Glutamatergic neuron (in vitro differentiated cells): Measurements from ENCODE around the gene EFNB2. TPM values are rescaled to one million over a fixed set of nuclear protein-coding genes. Genes with fewer than 3 reads are reported as not detected.

Source experiments
- DNase-seq: peaks from one replicate; pipeline ENCODE4 v3.0.0; 2022
- H3K27ac Mint-ChIP-seq: one replicate; pipeline ENCODE4 v1.8.0; 2020; ENCODE audit warnings: mild to moderate bottlenecking, mixed read lengths, inconsistent platforms; ENCODE audit not compliant: unreplicated experiment
- H3K27me3 Mint-ChIP-seq: one replicate; pipeline ENCODE4 v1.8.0; 2020; ENCODE audit warnings: mild to moderate bottlenecking, moderate library complexity, mixed read lengths, inconsistent platforms; ENCODE audit not compliant: unreplicated experiment
- H3K36me3 Mint-ChIP-seq: one replicate; pipeline ENCODE4 v1.8.0; 2020; ENCODE audit warnings: mild to moderate bottlenecking, mixed read lengths, inconsistent platforms; ENCODE audit not compliant: unreplicated experiment
- H3K4me1 Mint-ChIP-seq: one replicate; pipeline ENCODE4 v1.8.0; 2020; ENCODE audit warnings: mild to moderate bottlenecking, low read depth, mixed read lengths, inconsistent platforms; ENCODE audit not compliant: unreplicated experiment
- H3K4me3 Mint-ChIP-seq: one replicate; pipeline ENCODE4 v1.8.0; 2020; ENCODE audit warnings: mild to moderate bottlenecking, mixed read lengths, inconsistent platforms; ENCODE audit not compliant: unreplicated experiment
- H3K9me3 Mint-ChIP-seq: one replicate; pipeline ENCODE4 v1.8.0; 2020; ENCODE audit warnings: mild to moderate bottlenecking, moderate library complexity, mixed read lengths, inconsistent platforms; ENCODE audit not compliant: unreplicated experiment
- CTCF ChIP-seq: fragments of 200-600 bp; sonication (generic); IDR thresholded peaks from one replicate; pipeline ENCODE4 v1.5.0; 2021; ENCODE audit not compliant: partially characterized antibody, unreplicated experiment
- total RNA-seq: library from RNA; stranded (reverse); fragmentation: NEBNext Ultra II Directional; extraction: Animal tissue kit (Norgen Biotek cat#: 25700); gene quantifications from one replicate; pipeline ENCODE4 v1.2.1, GENCODE V29; 2021; ENCODE audit not compliant: unreplicated experiment

EFNB2 gene
- total RNA-seq, 1 donor from 2014 or later = 51.1 TPM

- no peak for DNase-seq
- peaks cover 7% of the 10 kb centered on the region for H3K27me3 Mint-ChIP-seq
- peaks cover 16% of the 10 kb centered on the region for H3K9me3 Mint-ChIP-seq
- H3K27ac Mint-ChIP-seq = no peak overlapping the region
- no peak overlapping the region for H3K4me3 Mint-ChIP-seq
- H3K36me3 Mint-ChIP-seq = no peaks in the 10 kb centered on the region
- no peak for TF ChIP-seq CTCF
- H3K4me1 Mint-ChIP-seq = peaks cover 3% of the 10 kb centered on the region
Observed at GRCh38 chr13:106537521-106537920, 2.1 kb upstream of the EFNB2 start.

- H3K4me1 Mint-ChIP-seq = peaks cover 5% of the 10 kb centered on the region
- no peaks in the 10 kb centered on the region for H3K36me3 Mint-ChIP-seq
- H3K27ac Mint-ChIP-seq = peak overlapping the region; percentile 48
- H3K4me3 Mint-ChIP-seq = peak overlapping the region; percentile 87
- DNase-seq = peak; percentile 97
- peak; percentile 96 for TF ChIP-seq CTCF
- H3K27me3 Mint-ChIP-seq = peaks cover 7% of the 10 kb centered on the region
- peaks cover 17% of the 10 kb centered on the region for H3K9me3 Mint-ChIP-seq
Observed at GRCh38 chr13:106536244-106537034, 977 bp upstream of the EFNB2 start.

GRCh38 chr13:106534639-106535551 is 567 bp downstream of the EFNB2 start:
- no peak for TF ChIP-seq CTCF
- Mint-ChIP-seq H3K4me1 (peaks cover 13% of the 10 kb centered on the region), H3K4me3 (peak overlapping the region; percentile 91), H3K27me3 (peaks cover 7% of the 10 kb centered on the region), H3K27ac (peak overlapping the region; percentile 73), H3K9me3 (peaks cover 17% of the 10 kb centered on the region), H3K36me3 (no peaks in the 10 kb centered on the region)
- peak; percentile 54 for DNase-seq

DNA sequence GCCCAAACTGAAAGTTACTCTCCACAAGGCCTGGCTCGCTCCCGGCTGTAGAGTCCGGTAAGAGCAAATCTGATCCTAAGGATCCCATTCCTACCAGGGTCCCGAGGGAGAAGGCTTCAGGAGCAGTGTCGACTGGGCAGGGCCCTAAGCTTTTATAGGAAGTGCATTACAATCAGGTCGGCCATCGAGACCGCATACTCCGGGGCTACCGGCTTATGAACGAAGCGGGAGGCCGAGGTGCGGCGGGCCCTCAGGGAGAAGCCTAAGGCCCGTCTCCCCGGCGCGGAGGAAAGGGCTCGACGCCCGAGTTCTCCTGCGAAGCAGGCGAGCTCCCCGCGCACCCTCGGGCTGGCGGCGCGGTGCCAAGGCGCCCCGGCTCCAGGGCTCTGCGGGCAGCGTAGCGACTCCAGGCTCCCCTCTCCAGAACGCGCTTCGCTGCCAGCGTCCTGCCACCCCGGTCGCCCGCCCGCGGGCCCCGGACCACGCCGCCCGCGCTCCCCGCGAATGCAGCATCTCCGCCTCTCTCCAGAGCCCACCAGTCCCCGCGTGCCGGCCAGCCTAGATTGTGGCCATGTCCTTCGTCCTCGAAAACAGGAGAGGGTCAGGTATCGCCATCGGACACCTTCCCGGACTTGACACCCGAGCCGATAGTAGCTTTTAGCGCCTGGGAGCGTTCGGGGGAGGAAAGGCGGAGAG is 1.4 kb downstream of the EFNB2 start:
- no peak for TF ChIP-seq CTCF
- Mint-ChIP-seq H3K27me3 (peaks cover 7% of the 10 kb centered on the region), H3K4me3 (peak overlapping the region; percentile 95), H3K4me1 (peaks cover 21% of the 10 kb centered on the region), H3K27ac (peak overlapping the region; percentile 77), H3K36me3 (no peaks in the 10 kb centered on the region), H3K9me3 (peaks cover 17% of the 10 kb centered on the region)
- peak; percentile 53 for DNase-seq
